Esophagus muscularis mucosa (tissue), 4 donors: ENCODE results near the gene FBXO45.

Source experiments
- CTCF ChIP-seq, 3 experiments: fragments of 200-600 bp in 2 of 3; fragments of 450-650 bp in 1 of 3; sonication (generic) in 2 of 3; IDR thresholded peaks; one replicate each; pipeline ENCODE4 v1.5.1; 2017 to 2019; ENCODE audit warnings: antibody characterized with exemption in 3 of 3, mild to moderate bottlenecking in 2 of 3, moderate library complexity in 1 of 3
- EP300 ChIP-seq: sonication (generic); formaldehyde crosslinking; IDR thresholded peaks from one replicate; pipeline ENCODE4 v1.6.1; 2017; ENCODE audit warnings: antibody characterized with exemption
- POLR2A ChIP-seq: fragments of 450-650 bp; IDR thresholded peaks from one replicate; pipeline ENCODE4 v1.6.1; 2017; ENCODE audit warnings: antibody characterized with exemption, moderate library complexity, mild to moderate bottlenecking, low read depth

GRCh38 chr3:196602673-196603072 lies 34.2 kb downstream of the FBXO45 start:
- no peak for TF ChIP-seq EP300
- TF ChIP-seq CTCF (IDR thresholded peaks at IDR 0.05), result no peak
- TF ChIP-seq POLR2A, result no peak
